Measurements from ENCODE around the gene PTPN14.
"Not testable (repeated sequence)": the region's sequence is repeated elsewhere in the genome, so short reads cannot be mapped to it uniquely, and the experiment has no call there.

PTPN14 gene

DNA sequence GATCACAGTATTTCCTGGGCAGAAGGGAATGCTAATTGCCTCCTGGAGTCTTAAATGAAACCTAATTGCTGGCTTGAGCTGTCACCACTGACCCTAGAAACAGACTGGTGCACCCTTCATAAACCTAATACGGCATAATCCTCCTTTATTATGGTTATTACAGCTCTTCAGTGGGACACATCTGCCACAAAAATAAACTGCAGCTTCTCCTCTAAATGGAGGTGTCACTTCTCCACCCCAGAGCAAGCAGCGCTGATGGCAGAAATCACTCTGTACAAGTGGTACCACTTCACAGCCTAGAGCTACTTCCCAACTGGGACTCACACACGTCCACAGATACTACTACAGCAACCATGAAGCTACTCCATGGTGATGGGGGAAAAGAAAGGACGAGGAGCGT is 11.1 kb downstream of the PTPN14 start:
- no peak for DNase-seq

DNA sequence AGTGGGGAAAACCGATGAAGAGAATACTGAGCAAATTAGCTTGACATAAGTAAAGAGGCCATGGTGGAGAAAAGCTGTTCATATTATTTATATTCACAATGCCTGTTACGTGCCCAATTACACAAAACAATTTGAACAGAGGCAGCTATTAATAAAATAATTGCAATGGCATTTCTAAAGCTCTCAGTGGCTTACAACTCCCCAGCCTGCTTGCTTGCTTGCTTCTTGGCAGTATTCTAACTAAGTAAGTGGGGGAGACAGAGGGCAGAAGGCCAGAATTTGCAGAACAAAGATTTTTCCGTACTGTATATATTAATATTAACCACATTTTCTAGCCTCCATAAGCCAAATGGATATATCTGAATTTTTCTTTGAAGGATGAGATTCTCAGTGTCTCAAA is 12.9 kb downstream of the PTPN14 start:
- DNase-seq = no peak

GRCh38 chr1:214537872-214538473 is 13.4 kb downstream of the PTPN14 start:
- DNase-seq = no peak

- DNase-seq = no peak
These were observed 14.2 kb downstream of the PTPN14 start for GRCh38 chr1:214537219-214537618.

- DNase-seq = no peak
These were observed 19.3 kb downstream of the PTPN14 start for GRCh38 chr1:214532070-214532469.

- DNase-seq = no peak
These were observed 25.8 kb downstream of the PTPN14 start for GRCh38 chr1:214525535-214526019.

DNA sequence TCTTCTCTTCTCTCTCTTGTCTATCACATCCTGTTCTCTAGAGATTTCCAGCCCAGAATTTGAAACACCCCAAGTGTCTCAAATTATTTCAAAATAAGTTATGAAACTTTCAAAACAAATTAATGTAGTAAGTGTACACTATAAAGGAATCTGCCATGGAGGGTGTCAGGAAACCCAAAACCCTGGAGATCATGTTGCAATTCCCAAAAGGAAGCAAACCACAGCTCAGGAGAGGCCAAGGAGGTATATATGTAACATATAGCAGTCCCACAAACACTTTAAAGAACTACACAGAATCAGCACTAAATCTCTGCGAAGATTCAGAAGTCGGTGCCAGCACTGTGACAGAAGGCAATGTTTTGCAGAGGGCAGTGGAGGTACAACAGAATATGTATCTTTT is 26.6 kb downstream of the PTPN14 start:
- no peak for DNase-seq

GRCh38 chr1:214523124-214523824 is 28.1 kb downstream of the PTPN14 start:
- DNase-seq = no peak

DNA sequence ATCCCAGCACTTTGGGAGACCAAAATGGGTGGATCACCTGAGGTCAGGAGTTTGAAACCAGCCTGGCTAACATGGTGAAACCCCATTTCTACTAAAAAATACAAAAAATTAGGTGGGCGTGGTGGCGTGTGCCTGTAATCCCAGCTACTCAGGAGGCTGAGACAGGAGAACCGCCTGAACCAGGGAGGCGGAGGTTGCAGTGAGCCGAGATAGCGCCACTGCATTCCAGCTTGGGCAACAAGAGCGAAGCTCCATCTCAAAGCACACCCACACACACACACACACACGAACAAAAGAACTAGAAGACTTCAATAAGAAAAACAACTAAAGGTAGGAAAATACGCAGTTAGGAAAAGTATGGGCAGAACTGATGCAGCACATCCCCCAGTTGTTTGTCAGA is 29.9 kb downstream of the PTPN14 start:
- DNase-seq = not testable (repeated sequence)

DNA sequence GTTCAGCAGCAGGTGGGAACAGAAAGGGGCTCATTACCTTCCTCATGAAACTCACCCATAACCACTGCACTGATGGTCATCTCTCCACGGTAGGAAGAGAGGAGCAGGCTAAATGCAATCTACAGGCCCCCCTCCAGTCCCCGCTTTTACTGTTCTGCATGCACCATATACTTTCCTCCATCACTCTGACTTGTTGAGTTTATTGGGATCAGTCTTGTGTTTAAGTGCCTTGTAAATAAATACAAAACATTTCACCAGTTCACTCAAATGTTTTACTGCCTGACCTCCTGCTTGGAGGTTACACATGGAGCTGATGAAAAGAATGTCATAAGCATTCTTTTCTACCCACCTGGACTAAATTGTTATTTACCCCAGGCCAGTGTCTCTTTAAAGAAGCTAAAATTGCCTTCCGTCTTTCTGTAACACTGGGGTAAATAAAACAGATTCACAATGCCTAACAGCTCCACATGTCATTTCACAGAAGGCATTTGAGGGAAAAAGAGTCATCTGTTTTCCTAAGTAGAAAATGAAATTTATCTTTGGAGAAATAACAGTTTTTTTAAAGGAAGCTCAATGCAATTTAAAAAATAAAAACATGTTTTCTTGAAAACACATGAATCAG is 30.7 kb downstream of the PTPN14 start:
- no peak for DNase-seq

- no peak for DNase-seq
These were observed 33.0 kb downstream of the PTPN14 start for GRCh38 chr1:214518361-214518760.

GRCh38 chr1:214516434-214517326 is 34.7 kb downstream of the PTPN14 start:
- DNase-seq = no peak

DNA sequence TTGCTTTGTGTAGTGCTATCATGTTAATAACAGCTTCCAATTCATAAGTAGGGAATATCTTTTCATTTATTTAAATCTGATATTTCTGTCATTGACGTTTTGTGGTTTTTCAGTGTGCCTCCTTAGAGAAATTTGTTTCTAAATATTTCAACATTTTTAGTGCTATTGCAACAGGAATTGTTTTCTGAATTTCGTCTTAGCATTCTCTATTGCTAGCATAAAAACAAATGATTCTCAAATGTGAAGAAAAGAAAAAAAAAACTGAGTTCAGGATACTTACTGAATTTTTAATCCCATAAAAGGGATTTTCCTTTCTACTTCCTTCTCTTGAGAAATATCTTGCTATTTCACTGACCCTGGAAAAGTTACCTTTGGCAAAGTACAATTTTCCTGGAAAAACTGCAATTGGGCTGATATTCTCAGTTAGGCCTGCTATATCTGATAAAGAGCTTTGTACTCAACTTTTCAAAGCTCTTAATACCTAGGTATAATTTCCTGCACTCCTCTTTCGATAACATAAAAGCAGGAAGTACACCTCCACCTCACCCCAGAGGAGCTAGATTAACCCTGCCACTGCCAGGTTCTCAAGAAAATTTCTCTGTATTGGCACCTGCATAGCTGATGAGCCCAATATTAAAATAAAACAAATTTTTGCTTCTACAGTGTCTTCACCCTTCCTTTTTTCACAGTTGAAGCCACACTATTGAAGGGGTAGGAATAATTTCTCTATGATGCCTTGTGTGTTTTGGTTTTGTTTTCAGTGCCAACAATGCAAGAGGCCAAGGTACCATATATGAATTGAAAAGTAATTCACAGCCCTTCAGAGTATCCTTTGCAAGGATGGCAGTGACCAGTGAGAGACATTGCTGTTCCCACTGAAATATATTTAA is 35.6 kb downstream of the PTPN14 start:
- DNase-seq = no peak

- no peak for DNase-seq
These were observed 36.5 kb downstream of the PTPN14 start for GRCh38 chr1:214514819-214515383.

DNA sequence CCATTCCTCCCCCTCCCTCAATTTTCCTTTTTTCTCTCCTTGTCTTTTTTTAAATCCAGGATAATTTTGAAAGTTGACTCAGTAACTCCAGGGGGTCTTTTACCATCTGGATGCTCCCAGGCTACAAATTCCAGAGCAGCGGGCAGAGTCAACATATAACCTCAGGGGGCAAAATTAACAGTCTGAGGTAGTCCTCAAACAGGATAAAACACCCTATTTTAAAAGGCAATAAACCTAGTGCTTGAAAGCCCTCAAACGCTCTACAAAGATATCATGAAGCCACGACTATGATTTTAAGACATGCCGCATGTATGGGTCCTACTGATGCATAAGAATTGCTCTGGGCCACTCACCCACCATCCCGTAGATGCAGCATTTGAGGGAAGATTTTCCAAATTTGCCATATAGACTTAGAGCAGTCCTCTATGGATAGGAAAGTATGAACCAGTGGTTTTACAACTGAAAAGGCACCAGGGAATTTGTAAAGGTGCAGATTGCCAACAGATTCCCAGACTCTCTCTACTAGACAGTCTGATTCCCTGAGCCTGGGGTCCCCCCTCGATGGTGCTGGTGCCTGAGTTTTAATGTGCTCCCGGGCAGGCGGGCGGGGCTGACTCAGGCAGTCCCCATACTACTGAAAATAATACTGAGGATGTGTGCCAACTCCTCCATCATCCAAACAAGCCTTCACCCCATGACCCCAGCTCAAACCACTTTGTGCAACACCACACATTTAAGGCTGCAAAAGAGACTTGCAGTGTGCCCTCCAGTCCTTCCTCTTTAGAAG is 37.2 kb downstream of the PTPN14 start:
- DNase-seq = no peak

- DNase-seq = no peak
These were observed 38.0 kb downstream of the PTPN14 start for GRCh38 chr1:214513394-214513793.

DNA sequence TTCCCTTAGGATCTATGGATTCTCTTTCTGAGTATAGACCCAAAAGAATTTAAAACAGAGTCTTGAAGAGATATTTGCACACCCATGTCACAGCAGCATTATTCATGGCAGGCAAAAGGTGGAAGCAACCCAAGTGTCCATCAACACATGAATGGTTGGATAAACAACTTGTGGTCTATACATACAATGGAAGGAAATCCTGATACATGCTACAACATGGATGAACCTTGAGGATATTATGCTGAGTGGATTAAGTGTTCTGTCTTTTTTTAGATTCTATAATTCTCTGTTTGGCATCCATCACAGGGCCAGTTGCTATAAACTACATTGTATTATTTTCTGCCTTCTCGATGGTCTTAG is 39.8 kb downstream of the PTPN14 start:
- no peak for DNase-seq

GRCh38 chr1:214510914-214511638 is 40.3 kb downstream of the PTPN14 start:
- no peak for DNase-seq

GRCh38 chr1:214510477-214510876 is 40.9 kb downstream of the PTPN14 start:
- DNase-seq = no peak

GRCh38 chr1:214509622-214510021 is 41.8 kb downstream of the PTPN14 start:
- not testable (repeated sequence) for DNase-seq
